GM10266 (cell line): ENCODE results near the gene CACHD1.
"Not testable (repeated sequence)": the region's sequence is repeated elsewhere in the genome, so short reads cannot be mapped to it uniquely, and the experiment has no call there.

Experiments used
- DNase-seq: peaks from one replicate; pipeline ENCODE4 v3.0.0; 2012; ENCODE audit errors: extremely low spot score
- TF ChIP-seq, protein P1 (sequence below): IDR thresholded peaks from 2 replicates; pipeline ENCODE4 v1.5.1; 2012; ENCODE audit warnings: mild to moderate bottlenecking, low read depth; ENCODE audit not compliant: control insufficient read depth, insufficient read depth; ENCODE audit errors: missing control alignments

Gene CACHD1

DNA sequence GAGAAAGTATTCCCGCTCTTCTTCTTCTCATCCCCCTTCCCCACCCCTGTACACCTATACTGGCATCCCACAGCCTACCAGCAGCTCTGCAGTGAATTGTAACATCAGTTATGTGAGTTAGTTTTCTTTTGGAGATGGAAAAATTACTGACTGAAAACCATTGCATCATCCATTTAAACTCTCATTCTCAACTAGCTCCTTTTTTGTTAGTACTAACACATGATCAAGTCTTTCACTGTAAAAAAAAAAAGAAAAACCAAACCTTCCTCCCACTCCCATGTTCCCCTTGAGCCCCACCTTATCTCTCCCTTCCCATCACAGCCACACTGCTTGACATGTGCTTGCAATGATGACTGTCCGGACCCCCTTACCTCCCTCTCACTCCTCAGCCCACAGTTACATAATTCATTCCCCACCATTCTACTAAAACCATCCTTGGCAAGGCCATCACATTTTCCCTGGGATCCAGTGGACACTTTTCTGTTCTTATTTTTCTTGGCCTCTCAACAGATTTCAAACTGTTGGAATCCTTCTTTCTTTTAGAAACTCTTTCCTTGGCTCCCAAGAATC is 251.7 kb downstream of the CACHD1 start:
- no peak for DNase-seq
- TF ChIP-seq, protein P1, sequence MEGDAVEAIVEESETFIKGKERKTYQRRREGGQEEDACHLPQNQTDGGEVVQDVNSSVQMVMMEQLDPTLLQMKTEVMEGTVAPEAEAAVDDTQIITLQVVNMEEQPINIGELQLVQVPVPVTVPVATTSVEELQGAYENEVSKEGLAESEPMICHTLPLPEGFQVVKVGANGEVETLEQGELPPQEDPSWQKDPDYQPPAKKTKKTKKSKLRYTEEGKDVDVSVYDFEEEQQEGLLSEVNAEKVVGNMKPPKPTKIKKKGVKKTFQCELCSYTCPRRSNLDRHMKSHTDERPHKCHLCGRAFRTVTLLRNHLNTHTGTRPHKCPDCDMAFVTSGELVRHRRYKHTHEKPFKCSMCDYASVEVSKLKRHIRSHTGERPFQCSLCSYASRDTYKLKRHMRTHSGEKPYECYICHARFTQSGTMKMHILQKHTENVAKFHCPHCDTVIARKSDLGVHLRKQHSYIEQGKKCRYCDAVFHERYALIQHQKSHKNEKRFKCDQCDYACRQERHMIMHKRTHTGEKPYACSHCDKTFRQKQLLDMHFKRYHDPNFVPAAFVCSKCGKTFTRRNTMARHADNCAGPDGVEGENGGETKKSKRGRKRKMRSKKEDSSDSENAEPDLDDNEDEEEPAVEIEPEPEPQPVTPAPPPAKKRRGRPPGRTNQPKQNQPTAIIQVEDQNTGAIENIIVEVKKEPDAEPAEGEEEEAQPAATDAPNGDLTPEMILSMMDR = no peak

- TF ChIP-seq, protein P1 = no peak
- no peak for DNase-seq
These were observed 257.9 kb downstream of the CACHD1 start for GRCh38 chr1:64727861-64728260.

DNA sequence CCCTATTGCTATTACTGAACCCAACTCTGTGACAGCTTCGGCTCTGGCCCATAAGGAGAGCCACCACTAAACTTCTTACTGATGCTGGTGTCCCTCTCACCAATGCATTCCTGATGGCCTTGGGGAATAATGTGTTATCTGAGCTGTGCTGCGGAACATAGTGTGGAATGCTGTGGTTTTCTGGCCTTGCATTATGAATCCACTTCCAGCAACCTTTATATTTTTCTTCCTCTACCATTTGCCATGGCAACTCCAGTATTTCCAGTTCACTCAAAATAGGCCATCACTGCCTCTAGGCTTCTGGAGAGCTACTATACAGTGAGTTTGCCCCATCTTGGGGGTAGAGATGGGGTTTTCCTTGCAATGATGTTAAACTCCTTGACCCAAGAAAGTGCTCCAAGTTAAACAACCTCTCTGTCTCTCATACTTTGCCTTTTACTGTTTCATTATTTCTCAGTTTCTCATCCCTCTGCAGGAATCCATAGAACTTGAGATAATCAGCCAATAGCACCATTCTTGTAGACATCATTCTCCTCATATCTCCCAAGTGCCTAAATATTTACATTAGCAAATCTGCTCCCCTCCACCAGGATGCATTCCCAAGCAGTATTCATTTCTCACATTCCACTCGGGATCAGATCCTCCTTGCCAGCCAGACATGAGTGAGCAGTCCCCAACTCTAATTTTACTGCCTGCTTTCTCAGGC is 263.8 kb downstream of the CACHD1 start:
- TF ChIP-seq, protein P1 = no peak
- DNase-seq = no peak

GRCh38 chr1:64734287-64734652 is 264.3 kb downstream of the CACHD1 start:
- TF ChIP-seq, protein P1 = no peak
- no peak for DNase-seq

DNA sequence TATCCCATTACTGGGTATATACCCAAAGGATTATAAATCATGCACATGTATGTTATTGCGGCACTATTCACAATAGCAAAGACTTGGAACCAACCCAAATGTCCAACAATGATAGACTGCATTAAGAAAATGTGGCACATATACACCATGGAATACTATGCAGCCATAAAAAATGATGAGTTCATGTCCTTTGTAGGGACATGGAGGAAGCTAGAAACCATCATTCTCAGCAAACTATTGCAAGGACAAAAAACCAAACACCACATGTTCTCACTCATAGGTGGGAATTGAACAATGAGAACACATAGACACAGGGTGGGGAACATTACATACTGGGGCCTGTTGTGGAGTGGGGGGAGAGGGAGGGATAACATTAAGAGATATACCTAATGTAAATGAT is 270.8 kb downstream of the CACHD1 start:
- not testable (repeated sequence) for DNase-seq
